Body of pancreas (tissue), 4 donors: ENCODE results near the gene FLT1. TPM values are rescaled to one million over a fixed set of nuclear protein-coding genes. Genes with fewer than 3 reads are reported as not detected.

Experiments
- ATAC-seq: fragments of 150-250 bp; one replicate; pipeline ENCODE4 v1.9.1; 2016
- DNase-seq, 4 donors: peaks; one replicate each; pipeline ENCODE4 v3.0.0-alpha.2; 2019
- H3K27ac ChIP-seq, 4 donors: fragments of 200-600 bp; sonication (generic); 1 replicate in 3 of 4; 2 replicates in 1 of 4; pipeline versions ENCODE4 v1.5.1 to v1.6.1; 2016 to 2019; ENCODE audit warnings: mild to moderate bottlenecking in 1 of 4, mixed read lengths in 1 of 4, moderate library complexity in 1 of 4
- H3K27me3 ChIP-seq, 2 donors: fragments of 200-600 bp; sonication (generic); one replicate each; pipeline ENCODE4 v1.6.0; 2016; ENCODE audit warnings: mild to moderate bottlenecking in 1 of 2
- H3K36me3 ChIP-seq, 2 donors: fragments of 200-600 bp; sonication (generic); replicated peaks in 1 of 2; 2 replicates each; pipeline ENCODE4 v1.5.1; 2016; ENCODE audit warnings: low read depth in 2 of 2; ENCODE audit not compliant: insufficient read depth in 1 of 2
- H3K4me1 ChIP-seq: fragments of 200-600 bp; sonication (generic); one replicate; pipeline ENCODE4 v1.6.0; 2016
- H3K4me3 ChIP-seq, 2 donors: fragments of 200-600 bp; sonication (generic); 1 replicate in 1 of 2; 2 replicates in 1 of 2; pipeline ENCODE4 v1.5.1; 2016 to 2019
- H3K9me3 ChIP-seq, 3 donors: fragments of 200-600 bp; sonication (generic); 1 replicate in 2 of 3; 2 replicates in 1 of 3; pipeline ENCODE4 v1.5.1; 2016
- POLR2A ChIP-seq, 3 donors: fragments of 450-650 bp; IDR thresholded peaks; one replicate each; pipeline ENCODE4 v1.6.1; 2016; ENCODE audit warnings: antibody characterized with exemption in 3 of 3, mild to moderate bottlenecking in 2 of 3
- WGBS, 2 donors: methylation state at CpG; one replicate each; pipeline ENCODE4 v1.1.5; 2017; 5-methylcytosine and 5-hydroxymethylcytosine counted together
- intact Hi-C: fragments of 100-400 bp; cut with DNase I; formaldehyde crosslinking; loops from one replicate; pipeline ENCODE4 v1.15.1; 2023
- total RNA-seq, 2 donors: library from RNA; depleted of rRNA; stranded (reverse); fragments of >200 nt; gene quantifications; one replicate each; pipeline ENCODE4 v1.1.0, GENCODE V29; 2016
- TF ChIP-seq, protein P1 (sequence below), 7 experiments: fragments of 450-650 bp in 4 of 7; fragments of 200-600 bp in 3 of 7; sonication (generic) in 3 of 7; IDR thresholded peaks; one replicate each; pipeline ENCODE4 v1.5.1; 2016 to 2019; ENCODE audit warnings: antibody characterized with exemption in 7 of 7

The FLT1 gene
- total RNA-seq, 2 donors from 2014 or later, result 15.3 to 20.4 TPM

DNA sequence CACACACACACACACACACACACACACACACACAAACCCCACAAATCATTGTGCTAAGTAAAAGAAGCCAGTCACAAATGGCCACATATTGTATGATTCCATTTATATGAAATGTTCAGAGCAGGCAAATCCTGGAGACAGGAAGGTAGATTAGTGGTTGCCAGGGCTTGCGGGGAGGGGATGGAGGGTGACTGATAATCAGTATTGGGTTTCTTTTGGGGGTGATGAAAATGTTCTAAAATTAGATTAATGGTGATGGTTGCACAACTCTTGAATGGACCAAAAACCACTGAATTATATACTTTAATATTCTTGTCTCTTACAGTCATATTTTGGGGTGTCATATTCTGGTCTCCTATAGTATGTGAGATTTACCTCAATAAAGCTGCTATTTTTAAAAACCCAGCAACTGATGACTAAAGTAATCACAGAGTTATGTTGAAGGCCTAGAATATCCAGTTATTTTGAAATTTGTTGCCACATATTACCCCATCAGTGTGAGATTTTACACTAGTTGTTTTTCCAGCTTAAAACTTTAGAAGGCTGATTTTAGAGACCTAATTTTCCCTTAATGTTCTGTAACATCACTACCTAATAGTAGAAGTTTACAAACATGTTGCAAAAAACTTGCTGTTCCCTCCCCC is 20.3 kb downstream of the FLT1 start:
- H3K4me1 ChIP-seq, result no peaks in the 10 kb centered on the region
- H3K27me3 ChIP-seq, result no peaks in the 10 kb centered on the region
- no peak for DNase-seq
- no peaks in the 10 kb centered on the region for H3K36me3 ChIP-seq
- WGBS, 2 donors, result 90 to 100% methylated on average over 1 of the region's 1 CpG
- no peak overlapping the region for H3K4me3 ChIP-seq
- intact Hi-C loops, result no loop called here
- H3K27ac ChIP-seq, result no peak overlapping the region
- no peak for ATAC-seq
- no peaks in the 10 kb centered on the region for H3K9me3 ChIP-seq
- TF ChIP-seq, protein P1, sequence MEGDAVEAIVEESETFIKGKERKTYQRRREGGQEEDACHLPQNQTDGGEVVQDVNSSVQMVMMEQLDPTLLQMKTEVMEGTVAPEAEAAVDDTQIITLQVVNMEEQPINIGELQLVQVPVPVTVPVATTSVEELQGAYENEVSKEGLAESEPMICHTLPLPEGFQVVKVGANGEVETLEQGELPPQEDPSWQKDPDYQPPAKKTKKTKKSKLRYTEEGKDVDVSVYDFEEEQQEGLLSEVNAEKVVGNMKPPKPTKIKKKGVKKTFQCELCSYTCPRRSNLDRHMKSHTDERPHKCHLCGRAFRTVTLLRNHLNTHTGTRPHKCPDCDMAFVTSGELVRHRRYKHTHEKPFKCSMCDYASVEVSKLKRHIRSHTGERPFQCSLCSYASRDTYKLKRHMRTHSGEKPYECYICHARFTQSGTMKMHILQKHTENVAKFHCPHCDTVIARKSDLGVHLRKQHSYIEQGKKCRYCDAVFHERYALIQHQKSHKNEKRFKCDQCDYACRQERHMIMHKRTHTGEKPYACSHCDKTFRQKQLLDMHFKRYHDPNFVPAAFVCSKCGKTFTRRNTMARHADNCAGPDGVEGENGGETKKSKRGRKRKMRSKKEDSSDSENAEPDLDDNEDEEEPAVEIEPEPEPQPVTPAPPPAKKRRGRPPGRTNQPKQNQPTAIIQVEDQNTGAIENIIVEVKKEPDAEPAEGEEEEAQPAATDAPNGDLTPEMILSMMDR (IDR thresholded peaks at IDR 0.05), result no peak
- TF ChIP-seq POLR2A (IDR thresholded peaks at IDR 0.05), result no peak

GRCh38 chr13:28473044-28473443 is 21.9 kb downstream of the FLT1 start:
- ATAC-seq, result no peak
- H3K4me1 ChIP-seq, result no peaks in the 10 kb centered on the region
- H3K27me3 ChIP-seq, result no peaks in the 10 kb centered on the region
- DNase-seq, result no peak
- H3K9me3 ChIP-seq, result no peaks in the 10 kb centered on the region
- H3K36me3 ChIP-seq, result no peaks in the 10 kb centered on the region
- intact Hi-C loops, result no loop called here
- WGBS, 2 donors, result 73 to 76% methylated on average over 7 of the region's 7 CpGs
- TF ChIP-seq POLR2A (IDR thresholded peaks at IDR 0.05), result no peak
- TF ChIP-seq, protein P1 (IDR thresholded peaks at IDR 0.05), result no peak
- H3K4me3 ChIP-seq, result no peak overlapping the region
- no peak overlapping the region for H3K27ac ChIP-seq

- Histone ChIP-seq H3K4me1 (no peaks in the 10 kb centered on the region), H3K27ac (no peak overlapping the region), H3K9me3 (no peaks in the 10 kb centered on the region), H3K4me3 (no peak overlapping the region), H3K36me3 (no peaks in the 10 kb centered on the region), H3K27me3 (no peaks in the 10 kb centered on the region)
- intact Hi-C loops, result no loop called here
- DNase-seq (no peak), ATAC-seq (no peak)
- TF ChIP-seq, protein P1 (IDR thresholded peaks at IDR 0.05), result no peak
- TF ChIP-seq POLR2A (IDR thresholded peaks at IDR 0.05), result no peak
- 63 to 72% methylated on average over 2 of the region's 2 CpGs for WGBS, 2 donors
These were observed 23.5 kb downstream of the FLT1 start for GRCh38 chr13:28471421-28471820.

DNA sequence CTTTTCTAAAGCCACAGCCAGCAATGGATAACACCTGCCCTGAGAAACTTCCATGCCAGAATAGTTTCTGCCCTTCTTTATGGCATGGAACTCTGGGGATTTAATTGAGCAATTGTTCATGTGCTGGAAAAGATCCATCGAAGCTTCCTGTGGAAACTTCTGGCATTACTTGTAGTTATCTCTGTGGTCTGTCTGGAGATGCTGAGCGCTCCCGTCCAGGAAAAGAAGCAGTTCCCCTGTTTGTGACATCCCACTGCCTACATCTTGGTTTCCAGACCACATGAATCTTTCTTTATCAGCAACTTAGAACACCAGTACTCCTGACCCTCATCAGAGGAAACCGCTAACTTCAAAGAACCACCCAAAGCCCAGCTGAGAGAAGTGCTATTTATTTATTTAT is 24.6 kb downstream of the FLT1 start:
- Histone ChIP-seq H3K27ac (no peak overlapping the region), H3K4me1 (no peaks in the 10 kb centered on the region), H3K4me3 (no peak overlapping the region), H3K9me3 (no peaks in the 10 kb centered on the region), H3K27me3 (no peaks in the 10 kb centered on the region), H3K36me3 (no peaks in the 10 kb centered on the region)
- intact Hi-C loops, result no loop called here
- DNase-seq (no peak), ATAC-seq (no peak)
- TF ChIP-seq, protein P1 (IDR thresholded peaks at IDR 0.05), result no peak
- TF ChIP-seq POLR2A (IDR thresholded peaks at IDR 0.05), result no peak
- WGBS, 2 donors, result 76 to 80% methylated on average over 4 of the region's 4 CpGs

DNA sequence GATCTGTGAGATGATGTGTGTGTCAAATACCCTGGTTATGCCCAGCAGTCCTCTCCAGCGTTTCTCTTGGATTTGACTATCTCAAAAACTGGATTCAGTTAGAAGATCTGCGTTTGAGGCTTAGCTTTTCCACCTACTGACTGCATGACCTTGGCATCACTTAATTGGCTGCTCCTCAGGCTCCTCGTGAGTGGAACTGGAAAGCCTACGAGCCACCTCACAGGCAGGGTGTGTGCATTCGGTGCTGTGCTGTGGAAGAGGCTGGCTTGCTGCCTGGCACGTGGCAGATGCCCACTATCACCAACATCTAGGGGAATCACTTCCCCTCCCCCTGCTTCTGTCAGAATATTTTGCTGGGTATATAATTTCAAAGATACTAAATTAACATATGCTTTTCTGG is 25.6 kb downstream of the FLT1 start:
- 42 to 49% methylated on average over 6 of the region's 6 CpGs for WGBS, 2 donors
- H3K4me1 ChIP-seq, result no peaks in the 10 kb centered on the region
- no peak overlapping the region for H3K4me3 ChIP-seq
- no peaks in the 10 kb centered on the region for H3K27me3 ChIP-seq
- no peak overlapping the region for H3K27ac ChIP-seq
- H3K36me3 ChIP-seq, result no peaks in the 10 kb centered on the region
- DNase-seq (no peak), ATAC-seq (no peak)
- TF ChIP-seq, protein P1 (IDR thresholded peaks at IDR 0.05), result no peak
- no peak for TF ChIP-seq POLR2A (IDR thresholded peaks at IDR 0.05)
- H3K9me3 ChIP-seq, result no peaks in the 10 kb centered on the region
- intact Hi-C loops, result no loop called here
